Islet of Langerhans (tissue), 1 donor: ENCODE results near the gene GALE.
"Not testable (repeated sequence)": the region's sequence is repeated elsewhere in the genome, so short reads cannot be mapped to it uniquely, and the experiment has no call there.

Experiments
- FAIRE-seq: peaks from one replicate; lab custom pipeline; 2011; peaks lifted over from hg19 to GRCh38; lab: Jason Lieb, UNC

Gene GALE

GRCh38 chr1:23800400-23801337 is at the start of gene GALE:
GALE (minus strand) TSS chr1:23800754; CDS start chr1:23799007, 1,747 bp downstream.
- FAIRE-seq: no peak

GRCh38 chr1:23848673-23849616 is 48.4 kb upstream of the GALE start:
- FAIRE-seq: no peak

- not testable (repeated sequence) for FAIRE-seq
Measured at GRCh38 chr1:23847482-23848095, 47.0 kb upstream of the GALE start.

- no peak for FAIRE-seq
Measured at GRCh38 chr1:23845163-23845562, 44.6 kb upstream of the GALE start.

- no peak for FAIRE-seq
Measured at GRCh38 chr1:23843644-23844043, 43.1 kb upstream of the GALE start.

GRCh38 chr1:23838401-23838866 is 37.9 kb upstream of the GALE start:
- FAIRE-seq: no peak

- no peak for FAIRE-seq
Measured at GRCh38 chr1:23837908-23838307, 37.4 kb upstream of the GALE start.

GRCh38 chr1:23836037-23836436 is 35.5 kb upstream of the GALE start:
- FAIRE-seq: no peak

- FAIRE-seq: not testable (repeated sequence)
Measured at GRCh38 chr1:23834156-23834555, 33.6 kb upstream of the GALE start.

GRCh38 chr1:23827717-23828116 is 27.2 kb upstream of the GALE start:
- FAIRE-seq: no peak

GRCh38 chr1:23826590-23826989 is 26.0 kb upstream of the GALE start:
- FAIRE-seq: not testable (repeated sequence)

- no peak for FAIRE-seq
Measured at GRCh38 chr1:23825762-23826522, 25.4 kb upstream of the GALE start.

- peak; percentile 9 for FAIRE-seq
Measured at GRCh38 chr1:23825076-23825761, 24.7 kb upstream of the GALE start, which contains the start of gene HMGCL. HMGCL (minus strand) TSS chr1:23825429; CDS start chr1:23825415, 14 bp downstream.

- FAIRE-seq: no peak
Measured at GRCh38 chr1:23824711-23825075, 24.1 kb upstream of the GALE start.

- FAIRE-seq: no peak
Measured at GRCh38 chr1:23823767-23824166, 23.2 kb upstream of the GALE start.

- FAIRE-seq: no peak
Measured at GRCh38 chr1:23817633-23818032, 17.1 kb upstream of the GALE start.

GRCh38 chr1:23816906-23817305 is 16.4 kb upstream of the GALE start:
- no peak for FAIRE-seq

- no peak for FAIRE-seq
Measured at GRCh38 chr1:23816361-23816760, 15.8 kb upstream of the GALE start.

GRCh38 chr1:23814016-23814415 is 13.5 kb upstream of the GALE start:
- no peak for FAIRE-seq

- no peak for FAIRE-seq
Measured at GRCh38 chr1:23810818-23811540, 10.4 kb upstream of the GALE start.
